Activated CD8-positive, alpha-beta memory T cell treated with anti-CD3 and anti-CD28 coated beads, Interleukin-2, amount 50 U/mL, for 1 hour (primary cell): Measurements from ENCODE around the gene STAB1.

Experiments
- DNase-seq: peaks from one replicate; pipeline ENCODE4 v3.0.0-alpha.2; 2020; ENCODE audit errors: extremely low read depth

Gene STAB1

DNA sequence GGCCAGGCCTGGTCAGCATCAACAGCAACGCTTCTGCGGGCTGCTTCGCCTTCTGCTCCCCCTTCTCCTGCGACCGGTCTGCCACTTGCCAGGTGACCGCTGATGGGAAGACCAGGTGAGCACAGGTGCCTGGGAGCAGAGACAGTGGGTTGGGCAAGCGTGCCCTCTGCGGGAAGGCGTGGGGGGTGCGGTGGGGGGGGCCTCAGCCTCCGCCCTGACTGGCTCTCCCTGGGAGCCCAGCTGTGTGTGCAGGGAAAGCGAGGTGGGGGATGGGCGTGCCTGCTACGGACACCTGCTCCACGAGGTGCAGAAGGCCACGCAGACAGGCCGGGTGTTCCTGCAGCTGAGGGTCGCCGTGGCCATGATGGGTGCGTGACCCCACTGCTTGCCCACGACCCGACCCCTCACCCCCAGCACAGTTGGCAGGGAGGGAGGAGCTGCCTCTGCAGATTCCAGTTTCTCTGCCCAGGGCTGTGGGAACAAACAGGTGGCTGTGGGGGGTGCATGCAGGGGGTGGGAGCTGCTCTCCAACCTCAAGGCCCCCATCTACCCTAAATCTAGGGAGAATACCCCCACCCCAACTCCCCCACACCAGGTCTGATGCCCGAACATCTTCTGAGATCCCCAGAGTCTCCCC is 8.8 kb downstream of the STAB1 start:
- no peak for DNase-seq

DNA sequence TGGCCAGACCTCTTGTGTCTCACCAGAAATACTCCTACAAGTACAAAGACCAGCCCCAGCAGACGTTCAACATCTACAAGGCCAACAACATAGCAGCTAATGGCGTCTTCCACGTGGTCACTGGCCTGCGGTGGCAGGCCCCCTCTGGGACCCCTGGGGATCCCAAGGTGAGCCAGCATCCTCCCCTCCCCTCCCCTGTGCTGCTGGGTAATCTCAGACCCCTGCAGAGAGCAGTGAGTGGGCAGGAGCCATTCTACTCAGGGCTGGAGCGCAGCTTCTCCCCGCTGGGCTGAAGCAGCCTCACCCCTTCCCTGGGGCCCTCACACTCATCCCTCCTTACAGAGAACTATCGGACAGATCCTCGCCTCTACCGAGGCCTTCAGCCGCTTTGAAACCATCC is 9.8 kb downstream of the STAB1 start:
- no peak for DNase-seq

DNA sequence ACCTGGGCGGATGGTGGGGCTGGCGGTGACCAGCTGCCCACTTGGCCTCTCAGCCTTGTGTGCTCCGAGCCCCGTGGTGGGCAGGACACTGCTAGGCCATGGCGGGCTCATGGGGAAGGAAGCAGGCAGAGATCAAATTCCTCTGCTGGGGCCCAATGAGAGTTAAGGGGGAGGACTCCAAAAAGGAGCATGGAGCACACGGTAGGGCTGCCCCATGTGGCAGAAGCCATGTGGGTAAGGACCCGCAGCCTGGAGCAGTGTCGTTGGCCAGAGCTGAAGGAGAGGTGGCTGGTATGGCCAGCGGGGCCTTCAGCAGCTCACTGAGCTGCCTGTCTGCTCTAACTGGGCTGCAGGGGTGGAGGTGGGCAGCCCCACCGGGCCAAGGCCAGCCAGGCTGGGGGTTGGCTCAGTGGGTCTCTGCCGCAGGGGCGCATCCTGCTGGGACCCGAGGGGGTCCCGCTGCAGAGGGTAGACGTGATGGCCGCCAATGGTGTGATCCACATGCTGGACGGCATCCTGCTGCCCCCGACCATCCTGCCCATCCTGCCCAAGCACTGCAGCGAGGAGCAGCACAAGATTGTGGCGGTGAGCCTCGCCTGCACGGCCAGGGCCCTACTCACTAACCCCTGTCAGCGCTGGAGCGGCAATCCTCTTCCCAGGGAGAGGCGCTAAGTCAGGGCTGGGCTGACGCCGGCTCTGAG is 11.3 kb downstream of the STAB1 start:
- DNase-seq, result no peak

DNA sequence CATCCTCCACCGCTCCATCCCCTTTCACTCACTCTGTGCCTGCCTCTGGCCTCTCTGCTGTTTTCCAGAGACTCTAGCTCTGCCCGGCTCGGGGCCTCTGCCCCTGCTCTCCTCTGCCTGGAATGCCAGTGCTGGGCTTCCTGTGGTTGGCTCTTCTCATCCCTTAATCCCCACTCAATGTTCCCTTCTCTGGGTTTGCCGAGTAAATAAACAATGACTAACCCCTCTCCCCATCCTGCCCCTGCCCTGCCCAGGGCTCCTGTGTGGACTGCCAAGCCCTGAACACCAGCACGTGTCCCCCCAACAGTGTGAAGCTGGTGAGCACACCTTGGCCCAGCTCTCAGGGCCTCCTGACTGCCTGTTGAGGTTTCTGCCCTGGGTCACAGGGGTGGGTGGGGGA is 12.2 kb downstream of the STAB1 start:
- DNase-seq, result no peak

DNA sequence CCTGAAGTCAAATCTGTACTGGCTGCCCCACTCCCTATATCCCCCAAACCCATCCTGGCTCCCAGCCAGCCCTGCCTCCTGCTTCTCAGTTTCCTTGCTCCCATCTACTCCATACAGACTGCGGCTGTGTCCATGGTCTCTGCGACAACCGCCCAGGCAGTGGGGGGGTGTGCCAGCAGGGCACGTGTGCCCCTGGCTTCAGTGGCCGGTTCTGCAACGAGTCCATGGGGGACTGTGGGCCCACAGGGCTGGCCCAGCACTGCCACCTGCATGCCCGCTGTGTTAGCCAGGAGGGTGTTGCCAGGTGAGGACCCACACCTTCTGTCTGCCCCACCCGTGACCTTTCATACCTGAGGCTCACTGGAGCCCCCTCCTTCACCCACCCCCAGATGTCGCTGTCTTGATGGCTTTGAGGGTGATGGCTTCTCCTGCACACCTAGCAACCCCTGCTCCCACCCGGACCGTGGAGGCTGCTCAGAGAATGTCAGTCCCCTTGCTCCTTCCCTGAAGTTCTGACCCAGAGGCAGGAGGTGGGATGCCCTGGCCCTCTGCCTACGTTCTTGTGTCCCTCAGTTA is 14.7 kb downstream of the STAB1 start:
- DNase-seq, result no peak

DNA sequence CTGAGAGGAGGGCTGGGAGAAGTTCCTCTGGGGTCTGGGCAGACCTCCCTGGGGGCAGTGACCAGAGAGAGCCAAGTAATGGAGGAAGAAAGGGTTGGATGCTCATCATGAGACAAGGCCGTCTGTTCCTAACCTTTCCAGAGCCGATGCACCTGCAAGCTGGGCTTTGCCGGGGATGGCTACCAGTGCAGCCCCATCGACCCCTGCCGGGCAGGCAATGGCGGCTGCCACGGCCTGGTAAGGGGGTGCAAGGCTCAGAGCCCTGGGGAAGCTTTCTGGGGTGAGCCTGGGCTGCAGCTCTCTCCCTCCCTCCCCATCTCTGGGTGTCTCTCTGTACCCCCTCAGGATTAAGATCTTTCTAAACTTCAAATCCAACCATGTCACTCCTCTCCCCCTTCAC is 16.4 kb downstream of the STAB1 start:
- DNase-seq, result no peak

DNA sequence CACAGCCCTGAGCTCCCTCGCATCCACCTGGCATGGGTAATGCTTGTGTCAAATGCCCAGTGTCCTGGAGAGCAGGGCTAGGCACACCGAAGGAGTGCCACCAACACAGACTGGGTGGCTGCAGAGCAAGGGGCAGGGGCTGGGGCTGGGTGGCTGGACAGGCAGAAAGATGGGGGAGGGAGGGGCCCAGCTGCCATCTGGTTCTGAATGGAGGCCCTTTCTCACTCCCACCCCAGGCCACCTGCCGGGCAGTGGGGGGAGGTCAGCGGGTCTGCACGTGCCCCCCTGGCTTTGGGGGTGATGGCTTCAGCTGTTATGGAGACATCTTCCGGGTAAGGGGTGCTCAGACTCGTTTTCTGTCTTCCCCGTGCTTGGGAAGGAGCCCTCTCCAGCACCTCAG is 17.0 kb downstream of the STAB1 start:
- no peak for DNase-seq

DNA sequence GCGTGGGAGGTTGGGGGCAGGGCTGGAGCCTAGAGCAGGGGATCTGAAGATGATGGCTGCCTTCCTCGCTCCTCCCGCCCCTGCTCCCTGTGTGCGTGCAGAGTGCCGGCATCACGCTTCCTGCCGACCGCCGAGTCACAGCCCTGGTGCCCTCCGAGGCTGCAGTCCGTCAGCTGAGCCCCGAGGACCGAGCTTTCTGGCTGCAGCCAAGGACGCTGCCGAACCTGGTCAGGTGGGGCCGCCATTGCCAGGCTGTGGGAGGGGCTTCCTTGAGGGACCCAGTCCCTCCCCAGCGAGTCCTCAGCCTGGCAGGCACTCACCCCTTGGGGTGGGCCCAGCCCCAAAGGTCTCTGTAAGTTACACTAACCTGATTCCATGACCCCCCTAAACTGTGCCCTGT is 17.6 kb downstream of the STAB1 start:
- DNase-seq, result no peak

DNA sequence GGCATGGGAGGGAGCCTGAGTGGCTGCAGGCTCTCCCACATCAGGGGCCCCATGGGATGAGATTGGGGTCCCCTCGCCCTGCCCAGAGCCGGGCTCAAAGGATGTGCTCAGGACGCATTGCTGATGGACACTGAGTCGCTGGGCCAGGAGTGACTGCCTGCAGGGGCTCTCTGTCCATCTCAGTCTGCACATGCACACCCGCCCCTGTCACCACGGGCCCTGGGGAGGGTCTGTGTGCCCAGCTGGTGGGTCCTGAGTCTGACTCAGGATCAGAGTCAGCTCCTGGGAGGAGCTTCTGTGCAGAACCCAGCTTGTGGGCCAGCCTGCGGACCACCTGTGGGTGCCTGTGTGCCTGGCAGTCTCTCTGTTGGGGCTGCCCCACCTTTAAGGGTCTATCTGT is 18.1 kb downstream of the STAB1 start:
- DNase-seq, result no peak

DNA sequence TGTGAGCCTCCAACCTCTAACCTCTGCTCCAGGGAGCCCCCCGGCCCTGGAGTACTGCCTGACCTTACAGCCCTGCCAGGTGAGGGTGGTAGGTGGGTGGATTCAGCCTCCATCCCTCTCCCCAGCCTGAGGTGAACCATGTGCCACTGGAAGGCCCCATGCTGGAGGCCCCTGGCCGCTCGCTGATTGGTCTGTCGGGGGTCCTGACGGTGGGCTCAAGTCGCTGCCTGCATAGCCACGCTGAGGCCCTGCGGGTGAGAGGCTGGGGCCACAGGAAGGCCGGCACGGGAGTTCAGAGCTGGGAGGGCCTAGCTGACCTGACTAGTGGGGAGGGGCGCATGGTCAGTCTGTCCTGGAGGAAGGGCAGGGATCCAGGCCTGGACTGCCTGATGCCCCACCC is 19.4 kb downstream of the STAB1 start:
- DNase-seq, result no peak

DNA sequence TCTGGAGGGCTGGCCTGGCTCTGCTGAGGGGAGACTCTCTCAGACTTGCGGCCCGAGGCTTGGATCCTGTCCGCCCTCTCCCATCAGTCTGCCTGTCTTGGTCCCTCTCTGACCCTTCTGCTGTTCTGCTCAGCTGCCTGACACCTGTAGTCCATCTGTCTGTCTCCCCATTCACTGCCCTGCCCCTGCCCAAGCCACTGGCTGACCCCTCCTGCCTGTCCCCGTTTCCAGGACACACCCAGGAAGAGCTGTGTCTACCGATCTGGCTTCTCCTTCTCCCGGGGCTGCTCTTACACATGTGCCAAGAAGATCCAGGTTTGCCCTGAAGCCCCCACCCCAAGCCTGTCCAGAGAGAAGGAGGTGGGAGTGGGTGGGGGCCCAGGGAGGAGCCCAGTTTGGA is 20.1 kb downstream of the STAB1 start:
- no peak for DNase-seq

DNA sequence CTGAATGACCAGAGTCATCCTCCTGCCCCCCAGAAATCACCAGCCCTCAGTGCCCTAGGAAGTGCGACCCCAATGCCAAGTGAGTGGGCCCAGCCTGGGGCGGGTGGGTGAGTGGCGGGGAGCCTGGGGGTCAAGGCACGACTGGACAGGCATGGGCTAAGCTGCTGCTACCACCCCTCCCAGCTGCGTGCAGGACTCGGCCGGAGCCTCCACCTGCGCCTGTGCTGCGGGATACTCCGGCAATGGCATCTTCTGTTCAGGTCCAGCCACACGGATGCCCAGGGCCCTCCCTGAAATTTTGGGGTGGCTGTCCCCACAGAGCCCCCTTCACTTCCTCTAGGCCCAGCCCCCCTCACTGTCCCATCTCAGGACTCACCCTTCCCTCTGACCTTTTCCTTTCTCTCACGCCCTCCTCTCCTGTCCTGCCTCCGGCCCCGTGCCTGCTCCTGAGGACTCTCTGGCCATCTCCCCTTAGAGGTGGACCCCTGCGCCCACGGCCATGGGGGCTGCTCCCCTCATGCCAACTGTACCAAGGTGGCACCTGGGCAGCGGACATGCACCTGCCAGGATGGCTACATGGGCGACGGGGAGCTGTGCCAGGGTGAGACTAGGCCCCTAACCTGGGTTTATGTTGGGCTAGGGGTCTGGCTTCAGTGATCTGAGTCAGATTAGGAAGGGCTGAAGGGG is 21.5 kb downstream of the STAB1 start:
- DNase-seq, result no peak

DNA sequence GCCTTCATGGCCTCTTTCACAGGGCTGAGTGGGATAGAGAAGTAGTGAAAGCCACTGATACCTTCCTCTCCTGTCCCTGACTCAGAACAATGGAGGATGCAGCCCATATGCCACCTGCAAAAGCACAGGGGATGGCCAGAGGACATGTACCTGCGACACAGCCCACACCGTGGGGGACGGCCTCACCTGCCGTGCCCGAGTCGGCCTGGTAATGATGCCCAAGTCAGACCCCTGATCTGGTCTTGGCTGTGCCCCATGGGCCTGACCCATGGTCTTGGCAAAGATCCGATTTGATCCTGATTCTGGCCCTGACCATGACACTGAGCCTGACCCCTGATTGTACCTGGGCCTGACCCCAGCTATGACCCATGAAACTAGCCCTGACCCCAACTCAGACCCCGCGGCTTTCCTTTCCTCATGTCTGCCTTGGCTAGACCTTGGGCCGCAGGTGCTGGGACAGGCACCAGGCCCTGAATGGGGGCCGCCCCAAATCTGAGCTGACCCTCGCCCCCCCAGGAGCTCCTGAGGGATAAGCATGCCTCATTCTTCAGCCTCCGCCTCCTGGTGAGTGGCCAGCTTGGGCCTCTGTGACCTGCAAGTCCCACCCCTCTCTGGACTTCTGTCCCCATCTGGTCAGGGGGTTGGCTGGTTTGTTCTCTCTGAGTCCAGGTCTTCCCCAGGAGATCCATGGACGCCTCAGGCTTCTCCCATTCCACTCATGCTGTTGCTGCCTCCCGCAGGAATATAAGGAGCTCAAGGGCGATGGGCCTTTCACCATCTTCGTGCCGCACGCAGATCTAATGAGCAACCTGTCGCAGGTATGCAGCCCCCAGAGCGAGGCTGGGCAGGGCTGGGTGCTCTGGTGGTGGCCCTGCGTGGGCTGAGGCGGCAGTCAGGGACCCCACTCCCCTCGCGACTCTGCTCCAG is 22.9 kb downstream of the STAB1 start:
- no peak for DNase-seq

DNA sequence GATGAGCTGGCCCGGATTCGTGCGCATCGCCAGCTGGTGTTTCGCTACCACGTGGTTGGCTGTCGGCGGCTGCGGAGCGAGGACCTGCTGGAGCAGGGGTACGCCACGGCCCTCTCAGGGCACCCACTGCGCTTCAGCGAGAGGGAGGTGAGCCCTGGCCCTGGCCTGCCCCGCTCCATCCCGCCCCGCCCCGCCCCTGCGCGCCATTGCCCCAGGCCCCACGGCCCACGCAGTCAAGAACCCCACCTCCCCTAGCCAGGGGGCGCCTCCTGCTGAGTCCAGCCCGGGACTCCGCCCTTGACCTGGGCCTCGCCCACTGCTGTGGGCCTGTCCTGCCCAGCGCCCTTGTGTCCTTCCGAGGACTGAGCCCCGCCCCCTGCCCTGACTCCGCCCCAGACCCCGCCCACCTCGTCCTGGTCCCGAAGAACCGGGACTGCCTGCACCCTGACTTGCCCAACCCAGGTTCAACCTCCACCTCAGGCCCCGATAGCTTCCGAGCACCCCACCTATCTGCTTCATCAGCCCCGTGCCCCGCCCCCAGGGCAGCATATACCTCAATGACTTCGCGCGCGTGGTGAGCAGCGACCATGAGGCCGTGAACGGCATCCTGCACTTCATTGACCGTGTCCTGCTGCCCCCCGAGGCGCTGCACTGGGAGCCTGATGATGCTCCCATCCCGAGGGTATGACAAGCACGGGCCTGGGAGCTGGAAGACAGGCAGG is 23.7 kb downstream of the STAB1 start:
- no peak for DNase-seq

DNA sequence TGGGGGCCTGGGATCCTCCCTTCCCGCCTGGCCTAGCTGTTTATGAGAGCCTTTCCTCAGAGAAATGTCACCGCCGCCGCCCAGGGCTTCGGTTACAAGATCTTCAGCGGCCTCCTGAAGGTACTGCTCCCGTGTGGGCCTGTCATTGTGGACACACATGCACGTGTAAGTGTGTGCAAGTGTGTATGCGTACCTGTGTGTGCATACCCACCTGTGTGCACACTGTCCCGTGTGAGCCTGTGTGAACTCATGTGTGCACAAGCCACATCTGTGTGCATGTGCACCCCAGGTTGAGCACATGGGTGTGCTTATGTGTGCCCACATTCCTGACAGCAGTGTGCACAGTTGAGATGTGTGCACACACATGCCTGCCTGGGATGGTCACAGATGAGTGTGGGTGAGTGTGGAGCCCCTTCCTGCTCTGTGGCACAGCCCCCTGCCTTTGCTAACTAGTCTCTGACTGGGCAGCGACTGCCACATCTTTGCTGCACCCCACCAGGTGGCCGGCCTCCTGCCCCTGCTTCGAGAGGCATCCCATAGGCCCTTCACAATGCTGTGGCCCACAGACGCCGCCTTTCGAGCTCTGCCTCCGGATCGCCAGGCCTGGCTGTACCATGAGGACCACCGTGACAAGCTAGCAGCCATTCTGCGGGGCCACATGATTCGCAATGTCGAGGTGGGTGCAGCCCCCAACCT is 24.5 kb downstream of the STAB1 start:
- DNase-seq, result no peak

DNA sequence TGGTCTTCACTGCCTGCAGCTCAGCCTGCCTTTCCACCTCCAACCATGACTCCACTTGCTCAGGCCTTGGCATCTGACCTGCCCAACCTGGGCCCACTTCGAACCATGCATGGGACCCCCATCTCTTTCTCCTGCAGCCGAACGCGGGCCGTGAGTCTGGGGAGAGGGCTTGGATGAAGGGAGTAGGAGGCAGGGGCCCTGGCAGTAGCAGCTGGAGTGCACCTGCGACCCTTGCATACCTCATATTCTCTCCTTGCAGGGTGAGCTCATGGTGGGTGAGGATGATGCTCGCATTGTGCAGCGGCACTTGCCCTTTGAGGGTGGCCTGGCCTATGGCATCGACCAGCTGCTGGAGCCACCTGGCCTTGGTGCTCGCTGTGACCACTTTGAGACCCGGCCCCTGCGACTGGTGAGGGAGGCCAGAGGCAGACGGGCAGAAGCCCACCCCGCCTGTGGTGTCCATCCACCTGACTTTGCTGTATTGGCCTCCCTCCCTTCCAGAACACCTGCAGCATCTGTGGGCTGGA is 25.1 kb downstream of the STAB1 start:
- no peak for DNase-seq

DNA sequence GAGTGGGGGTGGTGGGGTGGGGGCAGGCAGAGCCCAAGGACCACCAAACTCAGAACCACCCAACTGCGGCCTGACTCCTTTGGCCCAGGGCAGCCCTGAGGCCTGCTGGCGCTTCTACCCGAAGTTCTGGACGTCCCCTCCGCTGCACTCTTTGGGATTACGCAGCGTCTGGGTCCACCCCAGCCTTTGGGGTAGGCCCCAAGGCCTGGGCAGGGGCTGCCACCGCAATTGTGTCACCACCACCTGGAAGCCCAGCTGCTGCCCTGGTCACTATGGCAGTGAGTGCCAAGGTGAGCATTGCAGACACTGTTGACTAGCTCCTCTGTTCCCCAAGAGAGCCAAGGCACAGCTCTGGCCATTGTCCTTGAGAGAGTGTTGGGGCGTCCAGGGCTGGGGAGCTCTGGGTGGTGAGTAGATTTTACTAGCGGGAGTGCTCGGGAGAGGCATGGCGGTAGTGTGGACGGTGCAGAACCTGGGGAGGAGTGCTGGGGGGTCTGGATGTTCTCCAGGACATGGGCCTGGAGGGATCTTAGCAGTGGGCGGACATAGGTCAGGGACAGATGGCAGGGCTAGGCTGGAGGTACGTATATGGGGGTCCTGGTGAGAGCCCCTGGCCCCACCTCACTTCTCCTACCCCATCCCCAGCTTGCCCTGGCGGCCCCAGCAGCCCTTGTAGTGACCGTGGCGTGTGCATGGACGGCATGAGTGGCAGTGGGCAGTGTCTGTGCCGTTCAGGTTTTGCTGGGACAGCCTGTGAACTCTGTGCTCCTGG is 25.8 kb downstream of the STAB1 start:
- no peak for DNase-seq

DNA sequence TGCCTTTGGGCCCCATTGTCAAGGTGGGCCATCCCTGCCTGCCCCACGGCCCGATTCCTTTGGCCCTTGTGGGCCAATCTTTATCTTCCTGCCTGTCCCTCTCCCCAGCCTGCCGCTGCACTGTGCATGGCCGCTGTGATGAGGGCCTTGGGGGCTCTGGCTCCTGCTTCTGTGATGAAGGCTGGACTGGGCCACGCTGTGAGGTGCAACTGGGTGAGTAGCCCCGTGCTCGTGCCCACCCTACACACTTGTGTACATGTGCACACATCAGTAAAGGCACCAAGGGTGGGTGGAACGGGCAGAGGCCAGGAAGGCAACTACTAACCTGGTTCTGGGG is 26.3 kb downstream of the STAB1 start:
- no peak for DNase-seq

DNA sequence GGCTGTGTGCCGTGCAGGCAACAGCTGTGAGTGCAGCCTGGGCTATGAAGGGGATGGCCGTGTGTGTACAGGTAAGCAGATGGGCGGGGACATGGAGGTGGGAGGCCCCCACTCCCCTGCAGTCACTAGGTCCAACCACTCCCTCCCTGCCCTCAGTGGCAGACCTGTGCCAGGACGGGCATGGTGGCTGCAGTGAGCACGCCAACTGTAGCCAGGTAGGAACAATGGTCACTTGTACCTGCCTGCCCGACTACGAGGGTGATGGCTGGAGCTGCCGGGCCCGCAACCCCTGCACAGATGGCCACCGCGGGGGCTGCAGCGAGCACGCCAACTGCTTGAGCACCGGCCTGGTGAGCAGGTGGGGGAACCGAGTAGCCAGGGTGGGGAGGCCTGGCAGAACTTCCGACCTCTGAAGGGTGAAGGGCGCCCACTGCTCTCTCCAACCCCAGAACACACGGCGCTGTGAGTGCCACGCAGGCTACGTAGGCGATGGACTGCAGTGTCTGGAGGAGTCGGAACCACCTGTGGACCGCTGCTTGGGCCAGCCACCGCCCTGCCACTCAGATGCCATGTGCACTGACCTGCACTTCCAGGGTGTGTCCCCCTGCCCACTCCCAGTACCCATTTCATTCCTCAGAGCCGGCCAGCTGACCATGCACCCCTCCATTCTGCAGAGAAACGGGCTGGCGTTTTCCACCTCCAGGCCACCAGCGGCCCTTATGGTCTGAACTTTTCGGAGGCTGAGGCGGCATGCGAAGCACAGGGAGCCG is 26.9 kb downstream of the STAB1 start:
- no peak for DNase-seq
